Right renal cortex interstitium (tissue), 3 donors: Measurements from ENCODE around the gene GMDS. TPM values are rescaled to one million over a fixed set of nuclear protein-coding genes. Genes with fewer than 3 reads are reported as not detected.
"Not testable (repeated sequence)": the region's sequence is repeated elsewhere in the genome, so short reads cannot be mapped to it uniquely, and the experiment has no call there.

Source experiments
- DNase-seq, 3 donors: peaks; one replicate each; pipeline ENCODE4 v3.0.0-alpha.2; 2013; ENCODE audit warnings: low read depth in 3 of 3, low spot score in 2 of 3
- polyA plus RNA-seq, 3 donors: library from polyadenylated mRNA; unstranded; fragments of 120-200 nt; gene quantifications; one replicate each; pipeline ENCODE4 v1.2.1, GENCODE V29; 2013; ENCODE audit not compliant: insufficient read length in 3 of 3

GMDS gene
- polyA plus RNA-seq, 3 donors = 70.8 to 90.1 (median 74.0) TPM

DNA sequence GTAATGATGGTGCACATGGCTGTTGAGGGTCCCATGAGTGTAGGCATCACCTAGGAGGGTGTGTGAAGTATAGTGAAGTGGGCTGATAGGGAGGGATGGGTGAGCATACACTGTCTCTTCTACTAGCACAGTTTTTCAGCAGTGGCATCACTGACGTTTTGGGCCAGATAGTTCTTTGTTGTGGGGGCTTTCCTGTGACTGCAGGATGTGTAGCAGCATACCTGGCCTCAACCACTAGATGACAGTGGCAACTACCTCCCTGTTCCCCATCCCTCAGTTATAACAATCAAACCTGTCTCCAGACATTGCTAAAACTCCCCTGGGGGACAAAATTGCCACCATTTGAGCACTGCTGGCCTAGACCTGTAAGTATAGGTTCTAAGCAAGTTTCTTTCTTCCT is 396.7 kb downstream of the GMDS start:
- no peak for DNase-seq

DNA sequence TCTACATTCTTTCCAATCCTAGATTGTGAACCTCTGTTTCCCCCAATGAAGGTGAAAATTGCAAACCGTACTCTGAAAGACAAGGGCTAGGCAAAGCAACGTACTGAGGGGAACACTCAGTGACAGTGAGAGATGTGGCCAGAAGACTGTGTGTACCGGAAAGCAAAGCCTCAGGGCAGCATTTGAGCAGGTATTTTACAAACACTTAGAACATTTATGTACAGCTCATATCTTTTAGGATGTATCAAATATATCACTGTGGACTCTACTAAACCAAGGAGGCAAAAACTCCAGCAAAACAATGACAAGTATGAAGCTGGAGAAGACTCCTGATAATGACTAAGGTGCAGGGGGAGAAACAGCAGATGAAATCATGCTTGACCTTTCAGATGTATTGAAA is 398.8 kb downstream of the GMDS start:
- DNase-seq = no peak

DNA sequence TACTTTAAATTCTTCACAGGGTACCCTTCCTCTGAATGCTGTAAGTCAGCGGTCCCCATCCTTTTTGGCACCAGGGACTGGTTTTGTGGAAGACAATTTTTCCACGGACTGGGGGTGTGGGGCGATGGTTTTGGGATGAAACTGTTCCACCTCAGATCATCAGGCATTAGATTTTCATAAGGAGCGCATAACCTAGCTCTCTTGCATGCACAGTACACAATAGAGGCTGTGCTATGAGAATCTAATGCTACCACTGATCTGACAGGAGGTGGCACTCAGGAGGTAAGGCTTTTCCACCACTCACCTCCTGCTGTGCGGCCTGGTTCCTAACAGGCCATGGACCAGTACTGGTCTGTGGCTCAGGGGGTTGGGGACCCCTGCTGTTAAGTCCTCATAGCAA is 399.9 kb downstream of the GMDS start:
- not testable (repeated sequence) for DNase-seq

- no peak for DNase-seq
These were observed 403.1 kb downstream of the GMDS start for GRCh38 chr6:1842334-1842733.

DNA sequence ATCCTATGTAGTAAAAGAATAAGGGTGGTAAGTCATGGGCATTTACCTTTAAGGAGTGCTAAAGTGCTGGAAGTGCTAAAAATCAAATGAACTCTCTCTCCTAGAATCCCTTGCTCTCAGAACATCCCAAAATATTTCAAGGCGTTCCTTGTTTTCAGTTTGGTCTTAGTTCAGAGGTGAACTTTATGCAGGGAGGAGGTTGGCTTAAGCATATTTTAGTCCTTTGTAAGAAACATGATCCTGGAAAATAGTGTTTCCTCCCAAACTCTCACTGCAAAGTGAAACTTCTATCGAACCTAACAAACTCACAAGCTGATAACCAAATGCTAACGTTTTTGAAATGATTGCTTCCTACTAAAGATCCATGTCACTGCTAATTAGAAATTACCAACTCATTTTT is 404.3 kb downstream of the GMDS start:
- no peak for DNase-seq

DNA sequence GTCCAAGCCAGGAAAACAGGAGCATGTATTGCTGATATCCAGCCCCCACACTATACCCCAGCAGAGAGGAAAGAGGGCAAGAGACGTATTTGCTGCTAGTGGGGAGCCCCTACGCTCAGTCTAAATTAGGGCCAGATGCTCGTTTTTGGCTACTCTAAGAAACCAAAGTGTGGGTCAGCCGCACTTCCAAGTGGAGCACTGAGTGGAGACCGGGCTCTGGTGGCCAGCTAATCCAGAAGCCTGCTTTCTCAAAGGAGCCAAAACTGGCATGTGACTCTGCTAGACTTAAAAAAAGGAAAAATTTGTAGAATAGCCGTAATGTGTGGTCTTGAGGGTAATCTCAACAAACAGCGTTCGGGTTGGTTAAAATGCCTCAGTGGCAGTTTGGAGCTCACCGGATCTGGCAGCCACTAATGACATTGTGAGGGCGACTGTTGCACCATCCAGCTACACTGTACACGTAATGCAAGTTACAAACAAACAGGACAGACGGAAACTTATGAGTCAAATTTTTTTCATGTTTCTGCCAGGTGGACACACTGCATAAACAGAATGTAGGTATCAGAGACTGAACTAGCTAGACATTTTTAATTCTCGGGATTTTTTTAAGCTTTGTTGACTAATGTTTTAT is 404.8 kb downstream of the GMDS start:
- no peak for DNase-seq

DNA sequence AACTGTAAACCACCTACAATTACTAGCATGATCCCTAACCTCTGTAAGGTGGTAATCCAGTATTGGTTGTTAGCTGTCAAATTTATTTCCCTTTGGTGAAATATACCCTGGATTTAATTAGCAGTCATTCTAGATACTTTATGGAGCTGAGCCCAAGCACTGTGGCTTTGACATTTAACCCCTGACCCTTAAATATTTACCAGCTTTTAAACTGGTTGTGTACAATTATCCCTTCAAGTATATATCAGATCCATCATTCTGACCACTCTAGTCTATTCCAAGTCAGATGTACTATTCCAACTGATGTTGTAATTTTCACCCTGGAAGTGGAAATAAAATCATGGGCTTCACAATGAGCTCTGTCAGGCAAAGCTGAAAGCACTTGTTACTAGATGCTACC is 406.0 kb downstream of the GMDS start:
- DNase-seq = no peak

GRCh38 chr6:1838604-1839213 is 406.7 kb downstream of the GMDS start:
- no peak for DNase-seq

- DNase-seq = no peak
These were observed 407.6 kb downstream of the GMDS start for GRCh38 chr6:1837826-1838225.

- no peak for DNase-seq
These were observed 408.7 kb downstream of the GMDS start for GRCh38 chr6:1836690-1837089.

DNA sequence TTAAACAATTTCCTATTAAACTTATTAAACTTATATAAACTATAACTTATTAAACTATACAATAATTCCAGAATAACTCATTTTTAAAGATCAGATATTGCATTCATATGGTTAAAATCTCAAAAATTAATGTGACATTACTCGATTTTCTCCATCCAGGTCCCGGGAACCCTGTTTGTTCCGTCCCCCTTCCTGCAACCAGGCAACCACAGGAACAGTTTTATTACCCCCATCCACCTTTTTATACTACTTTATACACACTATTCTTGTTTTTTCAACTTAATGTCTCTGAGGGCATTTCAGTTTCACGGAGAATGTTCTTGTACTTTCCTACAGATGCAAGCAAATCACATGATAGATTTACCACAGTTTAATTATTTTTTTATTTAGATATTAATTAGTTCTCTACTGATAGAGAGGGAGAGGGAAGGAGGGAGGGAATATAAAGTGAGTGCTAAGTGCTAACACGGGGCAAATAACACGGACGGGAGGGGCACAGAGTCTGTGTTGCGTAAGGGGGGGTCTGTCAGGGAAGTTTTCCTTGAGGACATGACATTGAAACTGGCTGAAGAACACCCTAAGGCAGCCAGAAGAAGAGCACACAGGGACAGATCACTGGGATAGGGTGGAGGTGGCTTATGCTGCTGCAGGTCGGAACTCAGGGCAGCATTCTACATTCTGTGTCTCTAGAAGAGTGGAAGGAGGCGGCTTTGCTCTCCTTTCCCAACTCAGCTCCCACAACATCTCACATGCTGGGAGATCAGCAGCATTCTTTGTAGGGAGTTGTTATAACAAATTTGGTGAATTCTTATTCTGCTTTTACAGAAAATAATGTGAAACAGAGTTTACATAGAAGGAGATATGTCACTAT is 410.5 kb downstream of the GMDS start:
- DNase-seq = no peak

DNA sequence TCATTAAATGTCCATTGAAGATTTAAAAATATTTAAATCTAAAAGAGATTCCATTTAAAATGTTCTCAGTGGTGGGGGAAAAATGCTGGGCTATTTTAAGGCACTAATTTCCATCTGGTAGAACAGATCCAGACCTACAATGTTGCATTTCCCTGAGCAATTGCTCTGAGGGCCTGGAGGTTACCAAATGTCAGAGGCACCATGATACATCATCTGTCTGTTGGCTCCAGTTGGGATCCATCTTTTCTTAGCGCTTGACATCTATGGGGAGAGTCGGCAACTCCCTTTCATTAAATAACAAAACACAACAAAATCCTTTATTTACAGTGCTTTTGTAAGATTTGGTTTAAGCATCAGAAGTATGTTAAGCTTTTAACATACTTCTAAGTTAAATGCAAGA is 411.2 kb downstream of the GMDS start:
- DNase-seq = no peak

DNA sequence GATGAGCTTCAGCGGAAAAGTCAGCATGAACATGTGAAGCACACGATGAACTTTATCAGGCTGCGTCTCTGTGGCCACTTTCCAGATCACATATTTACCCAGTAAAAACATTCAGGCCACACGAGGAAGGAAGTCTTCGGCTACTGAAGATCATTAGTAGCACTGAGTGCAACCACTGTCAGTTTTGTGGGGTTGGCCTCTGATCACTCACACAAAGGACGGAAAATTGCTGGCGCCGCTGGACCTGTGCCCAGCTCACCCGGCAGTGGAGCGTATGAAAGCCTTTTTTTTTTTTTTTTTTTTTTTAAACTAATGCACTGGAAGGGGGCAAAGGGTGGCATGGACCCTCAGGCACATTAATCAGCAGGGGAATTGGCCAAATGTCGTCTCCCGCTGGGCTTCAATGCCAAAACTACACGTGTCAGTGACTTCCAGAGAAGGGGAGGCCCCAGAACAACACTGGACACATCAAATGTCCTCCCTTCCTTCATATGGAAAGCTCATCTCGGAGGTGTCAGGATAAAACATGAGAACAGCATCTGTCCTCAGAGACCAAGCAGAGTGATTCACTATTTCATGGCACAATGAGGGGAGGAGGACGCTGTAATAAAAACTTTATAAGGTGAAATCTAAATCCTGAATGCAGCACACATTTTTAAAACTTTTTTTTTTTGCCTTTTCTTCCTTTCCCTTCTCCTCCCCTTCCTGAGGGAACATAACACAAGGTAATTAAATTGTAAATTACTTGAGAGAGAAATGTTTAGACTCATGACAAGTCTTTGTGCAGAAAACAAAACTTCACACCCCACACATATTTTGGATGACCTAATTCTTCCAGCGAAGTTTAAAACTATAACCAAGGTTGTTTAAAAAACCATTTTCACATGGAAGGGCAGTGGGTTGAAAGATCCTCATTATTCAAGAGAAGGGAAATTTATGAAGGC is 412.3 kb downstream of the GMDS start:
- DNase-seq = peak in 1 of 3 donors; percentile 80

GRCh38 chr6:1832358-1832757 is 413.0 kb downstream of the GMDS start:
- no peak for DNase-seq

DNA sequence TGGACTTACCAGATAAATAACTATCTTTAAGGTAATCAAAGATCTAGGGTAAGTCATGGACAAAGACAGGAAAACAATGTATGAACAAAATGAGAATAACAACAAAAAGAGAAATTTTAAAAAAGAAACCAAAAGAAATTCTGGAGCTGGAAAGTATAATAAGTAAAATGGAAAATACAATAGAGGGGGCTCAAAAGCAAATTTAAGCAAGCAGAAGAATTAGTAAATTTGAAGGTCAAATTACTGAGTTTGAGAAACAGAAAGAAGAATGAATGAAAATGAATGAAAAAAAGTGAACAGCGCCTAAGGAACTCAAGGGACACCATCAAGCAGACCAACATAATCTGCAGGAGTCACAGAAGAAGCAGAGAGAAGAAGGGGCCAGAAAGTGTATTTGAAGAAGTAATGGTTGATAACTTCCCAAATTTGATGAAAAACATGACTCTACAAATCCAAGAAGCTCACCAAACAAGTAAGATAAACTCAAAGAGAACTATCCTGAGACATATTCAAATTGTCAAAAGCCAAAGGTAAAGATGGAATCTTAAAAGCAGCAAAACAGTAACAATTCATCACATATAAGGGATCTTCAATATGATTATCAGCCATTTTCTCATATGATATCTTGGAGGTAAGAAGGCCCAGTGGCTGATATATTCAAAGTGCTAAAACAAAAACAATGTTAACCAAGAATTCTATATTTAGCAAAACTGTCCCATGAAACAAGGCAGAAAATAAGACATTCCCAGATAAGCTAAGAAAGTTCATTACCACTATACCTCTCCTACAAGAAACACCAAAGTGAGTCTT is 417.2 kb downstream of the GMDS start:
- no peak for DNase-seq

GRCh38 chr6:1825926-1826325 is 419.5 kb downstream of the GMDS start:
- no peak for DNase-seq

DNA sequence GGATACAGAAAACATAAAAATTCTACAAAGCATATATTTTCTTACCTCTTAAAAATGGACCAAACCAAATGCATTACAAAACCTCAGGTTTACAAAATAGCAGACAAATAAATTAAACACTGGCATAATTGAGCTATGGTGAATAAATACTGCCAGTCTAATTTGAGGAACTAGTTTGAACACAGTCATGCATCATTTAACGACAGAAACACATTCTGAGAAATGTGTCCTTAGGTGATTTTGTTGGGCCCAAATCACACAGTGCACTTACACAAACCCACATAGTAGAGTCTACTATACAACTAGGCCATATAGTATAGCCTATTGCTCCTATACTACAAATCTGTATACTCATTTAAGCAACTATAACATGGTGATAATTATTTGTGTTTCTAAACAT is 420.1 kb downstream of the GMDS start:
- DNase-seq = no peak

- DNase-seq = no peak
These were observed 423.8 kb downstream of the GMDS start for GRCh38 chr6:1821513-1822183.

DNA sequence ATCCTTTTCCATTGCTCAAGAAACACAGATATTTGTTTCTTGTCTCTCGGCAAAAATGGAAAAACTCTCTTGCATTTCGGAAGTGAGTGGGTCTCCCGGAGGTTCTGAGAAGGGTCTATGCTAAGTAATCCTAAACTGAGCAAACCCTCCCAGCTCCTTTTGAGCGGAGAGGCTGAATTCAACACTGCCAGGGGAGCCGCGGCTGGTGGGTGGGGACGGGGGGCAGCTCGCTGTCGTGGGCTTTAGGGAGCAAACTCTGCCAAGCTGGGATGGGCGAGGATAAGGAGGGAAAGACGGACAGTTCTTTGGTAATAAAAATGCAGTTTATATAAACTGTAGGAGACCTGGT is 424.3 kb downstream of the GMDS start:
- DNase-seq = no peak

- no peak for DNase-seq
These were observed 424.7 kb downstream of the GMDS start for GRCh38 chr6:1820714-1821113.
